Bronchial epithelial cell (primary cell): ENCODE measurements around the gene KCNAB1. TPM values are rescaled to one million over a fixed set of nuclear protein-coding genes. Genes with fewer than 3 reads are reported as not detected.
A peak's percentile ranks its signal among the peaks of the same experiment; 100 is the strongest.

Experiments used
- DNase-seq: peaks from one replicate; pipeline ENCODE4 v3.0.0-alpha.2; 2010; ENCODE audit warnings: low read depth
- FAIRE-seq: peaks from 2 replicates; lab custom pipeline; 2011; peaks lifted over from hg19 to GRCh38; lab: Jason Lieb, UNC
- H3K27me3 ChIP-seq: 2 replicates; pipeline ENCODE4 v1.5.1; 2011; ENCODE audit warnings: low read length; ENCODE audit not compliant: control insufficient read depth, insufficient read depth
- H3K36me3 ChIP-seq: 2 replicates; pipeline ENCODE4 v1.5.1; 2011; ENCODE audit warnings: low read length; ENCODE audit not compliant: control insufficient read depth, insufficient read depth
- H3K4me3 ChIP-seq: 2 replicates; pipeline ENCODE4 v1.5.1; 2011; ENCODE audit warnings: mild to moderate bottlenecking, low read depth, low read length, control low read depth
- total RNA-seq: library from RNA; depleted of rRNA; stranded (reverse); fragments of >200 nt; gene quantifications from 2 replicates; pipeline ENCODE4 v1.2.1, GENCODE V29; 2014
- TF ChIP-seq, protein P1 (sequence below): IDR thresholded peaks from 2 replicates; pipeline ENCODE4 v1.5.1; 2011; ENCODE audit warnings: mild to moderate bottlenecking, moderate library complexity, low read length, control low read depth, inconsistent platforms; ENCODE audit not compliant: insufficient read depth, severe bottlenecking

The KCNAB1 gene
- total RNA-seq, 1 donor from 2014 or later: 0.26 TPM

- DNase-seq (peak; percentile 47), FAIRE-seq (no peak)
- peaks cover 10% of the 10 kb centered on the region for H3K36me3 ChIP-seq
- no peaks in the 10 kb centered on the region for H3K27me3 ChIP-seq
- TF ChIP-seq, protein P1, sequence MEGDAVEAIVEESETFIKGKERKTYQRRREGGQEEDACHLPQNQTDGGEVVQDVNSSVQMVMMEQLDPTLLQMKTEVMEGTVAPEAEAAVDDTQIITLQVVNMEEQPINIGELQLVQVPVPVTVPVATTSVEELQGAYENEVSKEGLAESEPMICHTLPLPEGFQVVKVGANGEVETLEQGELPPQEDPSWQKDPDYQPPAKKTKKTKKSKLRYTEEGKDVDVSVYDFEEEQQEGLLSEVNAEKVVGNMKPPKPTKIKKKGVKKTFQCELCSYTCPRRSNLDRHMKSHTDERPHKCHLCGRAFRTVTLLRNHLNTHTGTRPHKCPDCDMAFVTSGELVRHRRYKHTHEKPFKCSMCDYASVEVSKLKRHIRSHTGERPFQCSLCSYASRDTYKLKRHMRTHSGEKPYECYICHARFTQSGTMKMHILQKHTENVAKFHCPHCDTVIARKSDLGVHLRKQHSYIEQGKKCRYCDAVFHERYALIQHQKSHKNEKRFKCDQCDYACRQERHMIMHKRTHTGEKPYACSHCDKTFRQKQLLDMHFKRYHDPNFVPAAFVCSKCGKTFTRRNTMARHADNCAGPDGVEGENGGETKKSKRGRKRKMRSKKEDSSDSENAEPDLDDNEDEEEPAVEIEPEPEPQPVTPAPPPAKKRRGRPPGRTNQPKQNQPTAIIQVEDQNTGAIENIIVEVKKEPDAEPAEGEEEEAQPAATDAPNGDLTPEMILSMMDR: no peak
- peak overlapping the region; percentile 98 for H3K4me3 ChIP-seq
Observed at GRCh38 chr3:156553705-156554356, 433.5 kb downstream of the KCNAB1 start.

GRCh38 chr3:156554515-156554841, 434.1 kb downstream of the KCNAB1 start:
- TF ChIP-seq, protein P1: no peak
- FAIRE-seq (no peak), DNase-seq (no peak)
- no peaks in the 10 kb centered on the region for H3K27me3 ChIP-seq
- H3K4me3 ChIP-seq: peak overlapping the region; percentile 98
- peaks cover 9% of the 10 kb centered on the region for H3K36me3 ChIP-seq

DNA sequence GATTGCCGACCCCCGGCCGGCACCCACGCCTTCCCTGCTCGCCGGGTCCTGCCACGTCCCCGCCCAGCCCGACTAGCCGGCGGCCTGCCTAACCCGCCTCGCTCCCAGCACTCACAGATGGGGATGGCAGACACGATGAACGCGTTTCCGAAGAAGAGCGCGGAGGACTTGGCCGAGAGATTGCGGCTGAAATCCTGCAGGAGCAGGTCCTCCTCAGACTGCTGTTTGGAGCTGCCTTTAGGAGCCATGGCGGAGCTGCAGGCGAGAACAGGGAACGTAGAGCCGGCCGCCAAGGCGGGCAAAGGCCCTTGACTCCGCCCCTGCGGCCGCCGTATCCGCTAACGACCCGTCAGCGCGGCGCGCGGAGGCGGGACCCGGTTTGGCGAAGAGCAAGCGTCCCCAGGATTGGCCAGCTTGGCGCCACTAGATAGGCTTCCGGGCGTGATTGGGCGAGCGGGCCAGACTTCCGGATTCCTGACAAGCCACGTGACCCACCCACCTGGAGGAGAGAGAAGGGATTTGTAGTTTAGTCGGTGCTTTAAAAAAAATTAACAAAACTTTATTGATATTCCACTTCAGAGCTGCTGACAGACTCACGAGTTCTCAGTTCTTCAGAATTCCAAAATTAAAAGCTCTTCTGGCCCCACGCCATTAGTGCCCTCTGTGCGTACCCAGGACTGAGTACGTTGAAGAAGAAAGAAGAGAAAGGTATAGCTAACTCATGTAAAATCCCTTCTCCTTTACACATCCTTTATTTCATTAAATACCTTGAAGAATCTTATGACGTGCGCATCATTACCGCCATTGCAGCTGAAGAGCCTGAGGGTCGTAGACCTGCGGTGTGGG, 434.7 kb downstream of the KCNAB1 start, which contains the start of gene SSR3:
Gene SSR3 (minus strand): TSS at position 276 of the 846 bp plus-strand sequence. CDS start 28 bp downstream, at position 248.
- peak; percentile 97 for DNase-seq
- Histone ChIP-seq H3K27me3 (no peaks in the 10 kb centered on the region), H3K36me3 (peaks cover 9% of the 10 kb centered on the region), H3K4me3 (peak within 1 kb of the TSS; percentile 98)
- TF ChIP-seq, protein P1: no peak
- no peak for FAIRE-seq

GRCh38 chr3:156558389-156558788, 438.0 kb downstream of the KCNAB1 start:
- Histone ChIP-seq H3K4me3 (no peak overlapping the region), H3K36me3 (no peaks in the 10 kb centered on the region), H3K27me3 (no peaks in the 10 kb centered on the region)
- DNase-seq (no peak), FAIRE-seq (no peak)
- TF ChIP-seq, protein P1: no peak

GRCh38 chr3:156559321-156559720, 438.9 kb downstream of the KCNAB1 start:
- no peak for DNase-seq
- H3K36me3 ChIP-seq: no peaks in the 10 kb centered on the region
- no peak overlapping the region for H3K4me3 ChIP-seq
- TF ChIP-seq, protein P1: no peak
- H3K27me3 ChIP-seq: no peaks in the 10 kb centered on the region
- no peak for FAIRE-seq
